PC-9 (cell line): ENCODE measurements around the gene STK24. TPM values are rescaled to one million over a fixed set of nuclear protein-coding genes. Genes with fewer than 3 reads are reported as not detected.

Source experiments
- BruUV-seq: library from RNA; stranded (reverse); fragments of 400-500 nt; replicated peaks from 2 replicates; lab custom pipeline; 2021; lab: Mats Ljungman, UMichigan
- CTCF ChIA-PET: fragments of 300-600 bp; sonication (Branson Sonifier 250); formaldehyde crosslinking; loops from one replicate; lab custom pipeline; 2022; ENCODE audit warnings: antibody characterized with exemption; lab: Charles Lee
- POLR2A ChIA-PET: fragments of 300-600 bp; sonication (Branson Sonifier 250); formaldehyde crosslinking; loops from one replicate; lab custom pipeline; 2022; ENCODE audit warnings: antibody characterized with exemption; ENCODE audit not compliant: unreplicated experiment; lab: Charles Lee
- DNase-seq, 2 experiments: peaks; one replicate each; pipeline versions ENCODE4 v3.0.0 to v3.0.0-alpha.2; 2015 to 2022; ENCODE audit warnings: mixed read lengths in 1 of 2
- H2AFZ ChIP-seq: fragments of 200-600 bp; sonication (generic); 2 replicates; pipeline ENCODE4 v1.8.1; 2017; ENCODE audit warnings: antibody characterized with exemption
- H3F3A ChIP-seq: fragments of 200-600 bp; sonication (generic); 2 replicates; pipeline ENCODE4 v1.8.1; 2017; ENCODE audit warnings: antibody characterized with exemption, mild to moderate bottlenecking, low read depth; ENCODE audit not compliant: insufficient read depth
- H3K27ac ChIP-seq: fragments of 200-600 bp; sonication (generic); 2 replicates; pipeline ENCODE4 v1.6.1; 2016; ENCODE audit warnings: mixed run types
- H3K27me3 ChIP-seq: fragments of 200-600 bp; sonication (generic); 2 replicates; pipeline ENCODE4 v1.6.1; 2016; ENCODE audit warnings: low read depth, mixed run types; ENCODE audit not compliant: insufficient read depth
- H3K36me3 ChIP-seq: fragments of 200-600 bp; sonication (generic); 2 replicates; pipeline ENCODE4 v1.6.1; 2016; ENCODE audit warnings: low read depth, mixed run types
- H3K4me1 ChIP-seq: fragments of 200-600 bp; sonication (generic); replicated peaks from 2 replicates; pipeline ENCODE4 v1.6.1; 2016; ENCODE audit warnings: mixed run types; ENCODE audit not compliant: insufficient read depth
- H3K4me2 ChIP-seq: fragments of 200-600 bp; sonication (generic); 2 replicates; pipeline ENCODE4 v1.6.1; 2017; ENCODE audit warnings: mixed run types
- H3K4me3 ChIP-seq: fragments of 200-600 bp; sonication (generic); 2 replicates; pipeline ENCODE4 v1.6.1; 2016; ENCODE audit warnings: mixed run types
- H3K79me2 ChIP-seq: fragments of 200-600 bp; sonication (generic); 2 replicates; pipeline ENCODE4 v1.6.1; 2017; ENCODE audit warnings: low read depth, mixed run types
- H3K9me2 ChIP-seq: fragments of 200-600 bp; sonication (generic); 2 replicates; pipeline ENCODE4 v1.8.1; 2017; ENCODE audit warnings: mild to moderate bottlenecking; ENCODE audit not compliant: insufficient read depth
- H3K9me3 ChIP-seq: fragments of 200-600 bp; sonication (generic); 2 replicates; pipeline ENCODE4 v1.8.1; 2016; ENCODE audit warnings: low read depth; ENCODE audit not compliant: insufficient read depth
- H4K20me1 ChIP-seq: fragments of 200-600 bp; sonication (generic); 2 replicates; pipeline ENCODE4 v1.8.1; 2017; ENCODE audit not compliant: insufficient read depth
- CTCF ChIP-seq: fragments of 200-600 bp; sonication (generic); conservative IDR thresholded peaks from 2 replicates; pipeline ENCODE4 v1.6.1; 2017; ENCODE audit warnings: mixed run types, antibody characterized with exemption, mild to moderate bottlenecking, moderate library complexity
- EZH2 ChIP-seq: fragments of 200-600 bp; sonication (generic); IDR thresholded peaks from 2 replicates; pipeline ENCODE4 v1.8.0; 2017; ENCODE audit warnings: antibody characterized with exemption, low read depth
- intact Hi-C: fragments of 100-400 bp; cut with micrococcal nuclease; formaldehyde crosslinking; loops from one replicate; pipeline ENCODE4 v1.10.0; 2022; ENCODE audit not compliant: unreplicated experiment
- total RNA-seq: library from RNA; stranded (reverse); gene quantifications from 2 replicates; pipeline ENCODE4 v1.2.3, GENCODE V29; 2021

The STK24 gene
- total RNA-seq, 1 experiment from 2014 or later, result 134 TPM

GRCh38 chr13:98493042-98493712 lies 83.7 kb downstream of the STK24 start:
- no peaks in the 10 kb centered on the region for H3K9me3 ChIP-seq
- H3K79me2 ChIP-seq, result peaks cover 93% of the 10 kb centered on the region
- no peak for TF ChIP-seq CTCF
- no peak for TF ChIP-seq EZH2
- peaks cover 13% of the 10 kb centered on the region; the same call in 1 of the 2 replicates for H3K4me1 ChIP-seq
- H3K27ac ChIP-seq, result peak overlapping the region; percentile 63
- H3K9me2 ChIP-seq, result no peaks in the 10 kb centered on the region
- H4K20me1 ChIP-seq, result no peaks in the 10 kb centered on the region; the same call in none of the 2 replicates
- H3K4me2 ChIP-seq, result no peak overlapping the region
- no TSS peak for BruUV-seq
- H3K4me3 ChIP-seq, result no peak overlapping the region
- DNase-seq, result no peak
- no peaks in the 10 kb centered on the region for H3K27me3 ChIP-seq
- intact Hi-C loops, result no loop called here
- H2AFZ ChIP-seq, result no peak overlapping the region
- peaks cover 33% of the 10 kb centered on the region for H3F3A ChIP-seq
- peaks cover 7% of the 10 kb centered on the region for H3K36me3 ChIP-seq
- ChIA-PET POLR2A (no interaction called here), CTCF (no interaction called here)

- Histone ChIP-seq H3K9me2 (no peaks in the 10 kb centered on the region), H3K79me2 (peaks cover 93% of the 10 kb centered on the region), H3K9me3 (no peaks in the 10 kb centered on the region), H2AFZ (no peak overlapping the region), H3K27me3 (no peaks in the 10 kb centered on the region), H3F3A (peaks cover 37% of the 10 kb centered on the region), H3K36me3 (peaks cover 7% of the 10 kb centered on the region), H4K20me1 (no peaks in the 10 kb centered on the region; the same call in none of the 2 replicates), H3K4me1 (peaks cover 15% of the 10 kb centered on the region), H3K27ac (peak overlapping the region; percentile 63), H3K4me2 (no peak overlapping the region), H3K4me3 (no peak overlapping the region)
- CTCF ChIA-PET, result no interaction called here
- TF ChIP-seq EZH2, result no peak
- TF ChIP-seq CTCF, result no peak
- intact Hi-C loops, result no loop called here
- POLR2A ChIA-PET, result no interaction called here
- DNase-seq, result no peak
- BruUV-seq, result no TSS peak
Measured at GRCh38 chr13:98492335-98493041, 84.4 kb downstream of the STK24 start.

- H3K79me2 ChIP-seq, result peaks cover 93% of the 10 kb centered on the region
- intact Hi-C loops, result no loop called here
- H3K27ac ChIP-seq, result peak overlapping the region; percentile 9; the same call in 1 of the 2 replicates
- no peak overlapping the region for H2AFZ ChIP-seq
- no peaks in the 10 kb centered on the region for H3K27me3 ChIP-seq
- no peak for DNase-seq
- no TSS peak for BruUV-seq
- no peak overlapping the region for H3K4me2 ChIP-seq
- H4K20me1 ChIP-seq, result no peaks in the 10 kb centered on the region; the same call in 1 of the 2 replicates
- POLR2A ChIA-PET, result no interaction called here
- peaks cover 49% of the 10 kb centered on the region for H3F3A ChIP-seq
- H3K4me1 ChIP-seq, result peaks cover 32% of the 10 kb centered on the region
- H3K9me3 ChIP-seq, result no peaks in the 10 kb centered on the region
- CTCF ChIA-PET, result interaction anchor here (0.6 kb wide), 2 partner anchors 38 to 305 kb away, joined by 3 read pairs; no protein-coding TSS in a partner anchor
- H3K36me3 ChIP-seq, result peaks cover 7% of the 10 kb centered on the region
- TF ChIP-seq CTCF (no peak), EZH2 (no peak)
- H3K9me2 ChIP-seq, result no peaks in the 10 kb centered on the region
- no peak overlapping the region for H3K4me3 ChIP-seq
Measured at GRCh38 chr13:98490866-98491265, 86.0 kb downstream of the STK24 start.
